GM13976 (cell line): ENCODE data around the gene GALNT9.
"Not testable (repeated sequence)": the region's sequence is repeated elsewhere in the genome, so short reads cannot be mapped to it uniquely, and the experiment has no call there.

Experiments
- DNase-seq: peaks from one replicate; pipeline ENCODE4 v3.0.0; 2012; ENCODE audit warnings: low spot score
- CTCF ChIP-seq: IDR thresholded peaks from 2 replicates; pipeline ENCODE4 v1.5.1; 2012; ENCODE audit warnings: borderline replicate concordance, mild to moderate bottlenecking; ENCODE audit not compliant: insufficient read depth; ENCODE audit errors: extremely low read depth, missing control alignments, control extremely low read depth
- in situ Hi-C: fragments of 300-500 bp; cut with MboI; formaldehyde crosslinking; loops from one replicate; pipeline ENCODE4 v1.12.0; 2022; ENCODE audit warnings: low sequenced_read_pairs, mixed read lengths, inconsistent platforms; ENCODE audit not compliant: unreplicated experiment

The GALNT9 gene

GRCh38 chr12:132329036-132329719, at the start of gene GALNT9:
Gene GALNT9, minus strand, starts transcription at chr12:132329589. Its CDS starts 386 bp downstream, at chr12:132329203.
- TF ChIP-seq CTCF: no peak
- DNase-seq: no peak
- in situ Hi-C loops: no loop called here

GRCh38 chr12:132379057-132379456, 49.7 kb upstream of the GALNT9 start:
- DNase-seq, in situ Hi-C loops: not testable (repeated sequence)

DNA sequence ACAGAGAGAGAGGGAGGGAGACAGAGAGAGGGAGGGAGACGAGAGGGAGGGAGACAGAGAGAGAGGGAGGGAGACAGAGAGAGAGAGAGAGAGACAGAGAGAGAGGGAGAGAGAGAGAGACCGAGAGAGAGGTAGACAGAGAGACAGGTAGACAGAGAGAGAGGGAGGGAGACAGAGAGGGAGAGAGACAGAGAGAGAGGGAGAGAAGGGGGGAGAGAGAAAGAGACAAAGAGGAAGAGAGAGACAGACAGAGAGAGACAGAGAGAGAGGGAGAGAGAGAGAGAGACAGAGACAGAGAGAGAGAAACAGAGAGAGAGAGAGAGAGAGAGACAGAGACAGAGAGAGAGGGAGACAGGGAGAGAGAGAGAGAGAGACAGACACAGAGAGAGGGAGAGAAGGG, 47.8 kb upstream of the GALNT9 start:
- no peak for TF ChIP-seq CTCF
- no peak for DNase-seq
- in situ Hi-C loops: no loop called here

GRCh38 chr12:132376464-132376830, 47.1 kb upstream of the GALNT9 start:
- in situ Hi-C loops: no loop called here
- TF ChIP-seq CTCF: no peak
- no peak for DNase-seq

DNA sequence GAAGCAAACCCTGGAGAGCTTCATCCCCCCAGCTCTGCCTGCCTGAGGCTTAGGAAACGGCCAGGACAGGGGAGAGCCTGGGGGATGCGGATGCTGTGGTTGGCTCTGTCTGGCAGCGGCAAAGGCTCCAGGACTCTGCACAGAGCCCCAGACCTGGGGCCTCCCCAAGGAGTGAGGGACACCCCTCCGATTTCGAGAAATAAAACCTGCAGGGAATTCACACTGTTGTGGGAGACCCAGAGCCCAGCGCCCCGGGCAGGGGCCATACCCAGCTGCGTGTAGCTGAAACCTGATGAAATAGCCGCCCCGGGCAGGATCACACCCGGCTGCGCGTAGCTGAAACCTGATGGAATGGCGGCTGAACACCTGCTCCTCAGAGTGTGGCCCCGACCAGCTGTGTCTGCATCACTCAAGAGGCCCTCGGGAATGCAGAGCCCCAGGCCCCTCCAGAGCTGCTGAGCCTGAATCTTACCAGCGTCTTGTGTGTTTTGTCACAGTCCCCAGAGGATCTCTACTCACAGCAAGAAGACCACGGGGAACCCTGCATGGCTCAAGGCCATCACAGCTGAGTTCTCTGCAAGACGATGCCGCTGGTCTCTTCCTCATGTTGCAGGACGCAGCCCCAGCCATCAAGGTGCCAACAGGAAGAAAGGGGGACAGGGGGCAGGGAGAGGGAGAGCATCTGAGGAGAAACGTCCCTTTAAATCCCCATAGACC, 46.5 kb upstream of the GALNT9 start:
- in situ Hi-C loops: no loop called here
- no peak for DNase-seq
- no peak for TF ChIP-seq CTCF

DNA sequence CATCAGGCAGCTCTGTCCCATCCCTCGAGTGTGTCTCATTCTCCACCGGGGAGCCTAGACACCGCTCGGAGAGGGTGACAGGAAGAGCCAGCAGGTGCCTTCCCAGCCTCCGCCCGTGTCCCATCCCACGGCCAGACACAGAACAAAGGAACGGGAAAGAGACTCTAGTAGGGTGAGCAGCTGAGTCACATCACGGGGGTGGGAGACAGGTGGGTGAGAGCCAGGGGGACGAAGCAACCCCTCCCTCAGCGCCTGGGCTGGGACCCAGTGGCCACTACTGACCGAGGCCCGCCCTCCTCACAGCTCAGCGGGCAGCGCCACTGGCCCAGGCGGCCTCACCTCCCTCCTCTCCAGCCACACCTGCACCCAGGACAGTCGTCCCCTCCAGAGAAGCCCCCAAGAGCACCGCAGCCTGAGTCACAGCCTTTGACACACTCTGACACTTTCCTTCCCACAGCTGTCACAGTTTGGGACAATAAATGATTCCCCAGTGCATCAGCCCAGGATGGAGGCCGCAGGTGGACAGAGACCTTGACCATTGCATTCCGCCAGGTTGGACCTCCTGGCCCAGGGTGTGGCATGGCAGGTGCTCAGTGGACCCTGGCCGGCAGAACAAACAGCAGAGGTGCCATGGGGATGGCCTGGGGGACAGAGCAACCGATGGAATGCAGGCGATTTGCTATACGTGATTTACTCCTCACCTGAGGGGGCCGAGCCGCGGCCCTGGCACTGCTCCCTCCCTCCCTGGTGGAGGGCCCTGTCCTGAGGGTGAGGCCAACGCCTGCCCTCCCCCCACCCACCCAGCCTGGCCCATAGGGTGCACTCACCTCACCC, 45.4 kb upstream of the GALNT9 start:
- in situ Hi-C loops: no loop called here
- no peak for TF ChIP-seq CTCF
- DNase-seq: no peak
